Ammon's horn (tissue), 1 donor: ENCODE data around the gene GAK.
A peak's percentile ranks its signal among the peaks of the same experiment; 100 is the strongest.

ENCODE experiments used
- DNase-seq: peaks from one replicate; pipeline ENCODE4 v3.0.0-alpha.2; 2016; ENCODE audit warnings: low spot score

The GAK gene

DNA sequence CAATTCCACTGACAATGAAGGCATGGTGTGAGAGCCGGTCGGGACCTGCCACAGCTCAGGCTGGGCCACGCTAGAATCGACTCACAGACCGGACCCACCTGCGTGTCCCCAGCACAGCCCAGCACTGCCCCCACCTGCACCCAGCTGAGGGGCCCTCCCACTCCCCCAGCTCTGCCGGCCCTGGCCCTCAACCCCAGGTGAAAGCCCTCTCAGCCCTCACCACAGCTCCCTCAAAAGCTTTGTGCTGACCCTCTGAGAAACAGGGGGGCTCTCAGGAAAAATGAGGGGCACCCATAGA, 25.1 kb downstream of the GAK start:
- DNase-seq: no peak

- DNase-seq: no peak
These were observed 25.6 kb downstream of the GAK start for GRCh38 chr4:906339-907102.

DNA sequence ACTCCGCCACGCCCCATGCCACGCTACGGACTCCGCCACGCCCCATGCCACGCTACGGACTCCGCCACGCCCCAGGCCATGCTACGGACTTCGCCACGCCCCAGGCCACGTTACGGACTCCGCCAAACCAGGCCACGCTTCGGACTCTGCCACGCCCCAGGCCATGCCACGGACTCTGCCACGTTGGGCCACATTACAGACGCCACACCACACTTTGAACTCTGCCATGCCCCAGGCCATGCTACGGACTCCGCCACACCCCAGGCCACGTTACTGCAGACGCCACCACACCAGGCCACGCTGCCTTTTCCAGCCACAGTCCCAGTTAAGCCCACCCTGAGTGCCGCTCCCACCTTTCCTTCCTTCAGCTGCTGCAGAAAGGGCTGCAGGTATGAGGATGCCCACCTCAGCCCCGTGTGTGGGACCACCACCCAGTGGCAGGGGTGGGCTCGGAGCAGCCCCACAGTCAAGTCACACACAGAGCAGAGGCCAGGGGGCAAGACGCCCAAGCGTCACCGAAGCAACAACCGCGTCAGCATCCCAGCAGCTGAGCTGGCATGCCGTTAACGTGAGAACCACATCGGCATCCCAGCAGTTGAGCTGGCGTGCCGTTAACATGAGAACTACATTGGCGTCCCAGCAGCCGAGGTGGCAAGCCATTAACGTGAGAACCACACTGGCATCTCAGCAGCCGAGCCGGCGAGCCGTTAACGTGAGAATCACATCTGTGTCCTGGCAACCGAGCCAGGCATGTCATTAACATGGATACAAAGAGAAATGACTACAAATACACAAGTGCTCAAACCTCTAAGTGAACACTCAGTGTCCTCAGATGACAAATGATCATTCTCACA, 26.4 kb downstream of the GAK start:
- DNase-seq: no peak

DNA sequence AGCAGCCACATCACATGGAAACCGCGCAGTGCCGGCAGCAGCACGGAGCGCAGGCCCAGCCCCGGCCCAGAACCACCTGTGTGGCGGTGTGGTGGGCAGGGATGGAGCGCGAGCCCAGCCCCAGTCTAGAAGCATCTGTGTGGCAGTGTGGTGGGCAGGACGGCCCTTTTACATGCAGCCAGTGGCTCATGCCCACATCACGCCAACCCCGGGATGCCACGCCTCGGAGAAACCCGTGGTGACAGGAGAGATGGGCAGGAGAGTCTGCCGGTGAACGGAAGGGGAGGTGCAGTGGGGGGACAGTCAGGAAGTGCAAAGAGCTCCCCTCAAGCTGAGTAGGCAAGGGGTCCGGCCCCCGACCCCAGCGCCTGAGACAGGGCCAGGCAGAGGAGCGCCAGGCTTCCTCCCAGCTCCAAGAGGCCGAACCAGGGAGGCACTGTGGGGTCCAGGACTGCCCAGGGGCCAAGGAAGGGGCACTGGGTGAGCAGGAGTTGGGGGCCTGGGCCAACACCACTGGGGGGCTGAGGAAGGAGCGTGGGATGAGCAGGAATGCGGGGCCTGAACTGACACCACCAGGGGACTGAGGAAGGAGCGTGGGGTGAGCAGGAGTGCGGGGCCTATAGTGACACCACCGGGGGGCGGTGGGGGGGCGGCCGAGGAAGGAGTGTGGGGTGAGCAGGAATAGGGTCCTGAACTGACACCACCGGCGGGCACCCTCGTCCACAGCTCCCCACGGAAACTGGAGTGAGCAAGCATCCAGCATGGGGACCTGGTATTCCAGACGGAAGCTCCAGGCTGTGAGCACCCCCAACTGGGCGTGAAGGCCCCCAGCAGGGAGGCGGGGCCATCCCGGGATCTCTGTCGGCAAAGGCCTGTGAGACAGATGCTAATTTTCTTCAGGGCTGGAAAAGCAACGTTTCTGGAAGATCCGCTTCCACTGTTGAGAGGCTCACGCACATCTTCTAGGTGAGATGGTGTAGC, 28.8 kb downstream of the GAK start:
- DNase-seq: no peak

DNA sequence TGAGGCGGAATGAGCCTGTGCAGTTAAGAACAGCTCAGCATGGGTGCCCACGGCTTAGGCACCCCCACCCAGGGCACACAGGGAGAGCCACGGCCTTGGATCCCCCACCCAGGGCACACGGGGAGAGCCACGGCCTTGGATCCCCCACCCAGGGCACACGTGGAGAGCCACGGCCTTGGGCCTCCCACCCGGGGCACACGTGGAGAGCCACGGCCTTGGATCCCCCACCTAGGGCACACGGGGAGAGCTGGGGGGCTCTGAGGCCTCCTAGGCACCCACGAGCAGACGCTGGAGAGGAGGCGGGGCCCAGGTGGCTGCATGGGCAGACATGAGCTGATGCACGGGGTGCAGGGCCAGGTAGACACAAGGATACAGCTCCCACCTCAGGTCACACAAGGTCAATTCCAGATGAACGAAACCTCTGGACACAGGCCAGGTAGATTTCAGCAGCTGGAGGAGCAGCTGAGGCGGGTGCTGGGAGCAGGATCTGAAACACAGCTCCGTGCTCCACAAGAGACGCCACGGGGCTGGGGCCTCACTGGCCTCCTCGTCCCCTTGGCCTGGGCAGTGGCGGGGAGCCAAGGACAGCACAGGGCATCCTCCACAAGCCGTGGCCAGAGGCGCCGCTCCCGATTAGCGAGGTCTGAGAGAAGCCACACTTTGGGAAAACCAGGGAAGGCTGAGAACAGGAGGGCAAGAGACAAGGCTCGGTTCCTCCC, 30.8 kb downstream of the GAK start:
- no peak for DNase-seq

GRCh38 chr4:900721-901120, 31.4 kb downstream of the GAK start:
- no peak for DNase-seq

DNA sequence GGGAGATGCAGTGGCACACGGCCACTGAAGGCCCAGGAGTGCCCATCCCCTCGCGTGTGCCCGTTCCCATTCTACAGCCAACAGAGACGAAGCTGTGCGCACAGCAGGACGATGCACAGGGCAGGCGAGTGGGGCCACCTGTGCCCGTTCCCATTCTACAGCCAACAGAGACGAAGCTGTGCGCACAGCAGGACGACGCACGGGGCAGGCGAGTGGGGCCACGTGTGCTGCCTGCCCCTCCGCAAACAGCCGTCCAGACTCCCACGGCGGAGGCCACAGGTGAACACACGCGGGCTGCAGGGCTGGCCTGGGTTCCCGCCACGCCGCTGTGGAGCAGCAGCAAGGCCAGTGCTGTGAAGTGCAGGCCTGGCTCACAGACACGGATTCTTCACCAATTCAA, 32.0 kb downstream of the GAK start:
- DNase-seq: no peak

- DNase-seq: no peak
These were observed 32.6 kb downstream of the GAK start for GRCh38 chr4:899556-899906.

GRCh38 chr4:898869-899555, 33.1 kb downstream of the GAK start:
- DNase-seq: peak; percentile 40

- DNase-seq: no peak
These were observed 34.0 kb downstream of the GAK start for GRCh38 chr4:898123-898522.

DNA sequence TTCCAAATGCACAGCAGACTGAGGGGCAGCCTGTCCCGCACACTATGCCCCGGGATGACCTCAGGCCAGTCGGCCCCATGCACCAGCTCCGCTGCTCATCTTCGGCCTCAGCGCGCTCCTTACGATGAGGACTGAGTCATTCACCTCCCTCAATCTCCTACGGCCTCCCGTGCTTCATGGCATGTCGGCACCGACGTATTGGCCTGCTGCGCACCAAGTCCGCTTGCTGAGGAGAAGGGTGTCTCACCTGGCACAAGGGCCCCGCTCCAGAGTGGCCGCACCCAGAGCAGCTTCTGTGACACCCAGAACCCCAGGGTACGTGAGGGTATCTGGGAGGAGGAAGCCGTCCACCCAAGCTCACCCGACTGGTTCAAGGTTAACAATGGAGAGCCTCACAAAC, 35.5 kb downstream of the GAK start:
- DNase-seq: no peak

- no peak for DNase-seq
These were observed 35.9 kb downstream of the GAK start for GRCh38 chr4:896216-896615.

DNA sequence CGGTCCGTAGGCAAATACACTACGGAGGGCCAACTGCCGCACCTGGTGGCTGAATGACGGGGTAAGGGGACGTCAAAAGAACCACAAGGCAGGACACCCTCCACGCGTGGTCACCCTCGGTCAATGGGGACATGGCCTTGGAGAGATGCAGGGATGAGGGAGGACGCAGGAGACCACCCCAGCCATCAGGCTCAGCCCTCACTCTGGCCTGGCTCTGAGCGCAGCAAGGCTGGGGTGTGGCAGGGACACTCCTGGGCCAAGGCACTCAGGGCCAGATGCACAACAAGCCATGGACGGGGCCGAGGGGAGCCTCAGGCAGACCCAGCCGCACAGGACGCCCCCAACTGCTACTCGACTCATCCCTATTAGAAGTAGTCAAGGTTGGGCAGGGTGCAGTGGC, 36.5 kb downstream of the GAK start:
- no peak for DNase-seq

- DNase-seq: no peak
These were observed 38.0 kb downstream of the GAK start for GRCh38 chr4:893995-894705.

- no peak for DNase-seq
These were observed 38.7 kb downstream of the GAK start for GRCh38 chr4:893276-893994.

DNA sequence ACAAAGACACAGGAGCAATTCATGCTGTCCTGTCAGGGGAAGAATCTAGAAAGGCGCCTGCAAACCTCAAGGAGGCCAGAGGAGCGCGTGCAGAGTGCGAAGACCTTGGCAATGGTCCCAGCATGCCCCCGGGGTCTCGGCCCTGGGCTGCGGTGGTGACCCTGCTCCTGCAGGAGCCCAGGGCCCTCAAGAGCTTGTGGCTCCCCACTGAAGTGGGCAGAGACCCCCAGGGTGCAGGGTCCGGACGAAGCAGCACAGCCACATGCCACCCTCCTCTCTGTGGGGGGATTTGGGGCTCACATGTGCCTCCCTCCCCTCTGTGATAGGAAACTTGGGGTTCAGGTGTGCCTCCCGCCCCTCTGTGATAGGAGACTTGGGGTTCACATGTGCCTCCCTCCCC, 39.3 kb downstream of the GAK start:
- DNase-seq: no peak

- DNase-seq: no peak
These were observed 40.4 kb downstream of the GAK start for GRCh38 chr4:891747-892146.

GRCh38 chr4:890036-890695, 42.0 kb downstream of the GAK start:
- DNase-seq: no peak

- DNase-seq: no peak
These were observed 42.6 kb downstream of the GAK start for GRCh38 chr4:889516-889915.
